H1 (cell line): ENCODE data around the gene NEBL. TPM values are rescaled to one million over a fixed set of nuclear protein-coding genes. Genes with fewer than 3 reads are reported as not detected.

ENCODE experiments used
- FOSL1 ChIP-seq: IDR thresholded peaks from 2 replicates; pipeline ENCODE4 v1.6.1; 2011; ENCODE audit warnings: mild to moderate bottlenecking, low read depth, low read length, moderate library complexity; ENCODE audit not compliant: insufficient read depth
- KDM4A ChIP-seq: IDR thresholded peaks from one replicate; pipeline ENCODE4 v1.7.1; 2012; ENCODE audit warnings: low read depth, mild to moderate bottlenecking, moderate library complexity, low read length, inconsistent platforms; ENCODE audit not compliant: severe bottlenecking
- NANOG ChIP-seq: IDR thresholded peaks from 2 replicates; pipeline ENCODE4 v1.6.1; 2011; ENCODE audit warnings: low read length, low read depth, mild to moderate bottlenecking, inconsistent platforms; ENCODE audit not compliant: insufficient read depth, poor library complexity, severe bottlenecking
- PHF8 ChIP-seq: fragments of 200-600 bp; sonication (generic); conservative IDR thresholded peaks from 2 replicates; pipeline ENCODE4 v1.7.1; 2012; ENCODE audit warnings: low read depth, mild to moderate bottlenecking, inconsistent platforms, low read length, moderate library complexity
- POLR2AphosphoS5 ChIP-seq: IDR thresholded peaks from 2 replicates; pipeline ENCODE4 v1.6.1; 2011; ENCODE audit warnings: low read depth, low read length
- RBBP5 ChIP-seq: IDR thresholded peaks from 2 replicates; pipeline ENCODE4 v1.7.1; 2012; ENCODE audit warnings: low read depth, mild to moderate bottlenecking, inconsistent platforms, low read length, moderate library complexity, borderline replicate concordance
- SRF ChIP-seq: IDR thresholded peaks from 2 replicates; pipeline ENCODE4 v1.6.1; 2011; ENCODE audit warnings: mild to moderate bottlenecking, low read depth, low read length, moderate library complexity
- TEAD4 ChIP-seq: IDR thresholded peaks from 2 replicates; pipeline ENCODE4 v1.6.1; 2012; ENCODE audit warnings: low read depth, low read length, inconsistent platforms, mixed read lengths
- YY1 ChIP-seq: IDR thresholded peaks from 2 replicates; pipeline ENCODE4 v1.6.1; 2011; ENCODE audit warnings: low read depth, mild to moderate bottlenecking, low read length
- polyA plus RNA-seq, 7 experiments: library from polyadenylated mRNA; depleted of rRNA in 3 of 7; stranded (reverse) in 5 of 7; unstranded in 2 of 7; fragments of >200 nt in 5 of 7; fragments of 200-250 nt in 2 of 7; gene quantifications; 1 replicate in 5 of 7; 2 replicates in 1 of 7; 4 replicates in 1 of 7; pipeline versions ENCODE4 v1.2.1 to v1.2.3, GENCODE V29; 2011 to 2013; ENCODE audit warnings: missing spikeins in 2 of 7, mixed read lengths in 2 of 7
- total RNA-seq: library from RNA; stranded (reverse); fragmentation: NEBNext Ultra II Directional; extraction: Animal tissue kit (Norgen Biotek cat#: 25700); gene quantifications from 2 replicates; pipeline ENCODE4 v1.2.1, GENCODE V29; 2021

The NEBL gene
- total and polyA plus RNA-seq, 2 of the 8 experiments (the other 6 are each of a cell fraction or from before 2014, with no cell fraction given), result 7.5 to 10.5 TPM

GRCh38 chr10:20935301-20935700 is 38.2 kb upstream of the NEBL start (continued):
- TF ChIP-seq YY1, result no peak
- no peak for TF ChIP-seq SRF
- TF ChIP-seq KDM4A, result no peak
- TF ChIP-seq RBBP5, result no peak
- TF ChIP-seq FOSL1, result no peak
- no peak for TF ChIP-seq NANOG
- TF ChIP-seq POLR2AphosphoS5, result no peak
- no peak for TF ChIP-seq TEAD4
- no peak for TF ChIP-seq PHF8
